Activated T-cell treated with anti-CD3 and anti-CD28 coated beads for 24 hours (primary cell): ENCODE measurements around the gene RHOBTB1.
"Not testable (repeated sequence)": the region's sequence is repeated elsewhere in the genome, so short reads cannot be mapped to it uniquely, and the experiment has no call there.

Source experiments
- DNase-seq: peaks from one replicate; pipeline ENCODE4 v3.0.0-alpha.2; 2020; ENCODE audit warnings: low read depth

The RHOBTB1 gene

GRCh38 chr10:60906825-60907224, 37.2 kb downstream of the RHOBTB1 start:
- not testable (repeated sequence) for DNase-seq

- no peak for DNase-seq
Observed at GRCh38 chr10:60906411-60906810, 37.6 kb downstream of the RHOBTB1 start.

- DNase-seq: no peak
Observed at GRCh38 chr10:60905580-60905979, 38.4 kb downstream of the RHOBTB1 start.

- no peak for DNase-seq
Observed at GRCh38 chr10:60903096-60903495, 40.9 kb downstream of the RHOBTB1 start.

GRCh38 chr10:60901561-60902235, 42.3 kb downstream of the RHOBTB1 start:
- DNase-seq: no peak

- DNase-seq: no peak
Observed at GRCh38 chr10:60899266-60899665, 44.7 kb downstream of the RHOBTB1 start.

GRCh38 chr10:60898321-60898720, 45.7 kb downstream of the RHOBTB1 start:
- no peak for DNase-seq

- no peak for DNase-seq
Observed at GRCh38 chr10:60896810-60897209, 47.2 kb downstream of the RHOBTB1 start.

GRCh38 chr10:60896033-60896432, 48.0 kb downstream of the RHOBTB1 start:
- DNase-seq: no peak

GRCh38 chr10:60894786-60895185, 49.2 kb downstream of the RHOBTB1 start:
- DNase-seq: no peak

- no peak for DNase-seq
Observed at GRCh38 chr10:60893231-60893630, 50.8 kb downstream of the RHOBTB1 start.

GRCh38 chr10:60892571-60892970, 51.4 kb downstream of the RHOBTB1 start:
- DNase-seq: no peak

- no peak for DNase-seq
Observed at GRCh38 chr10:60890811-60891210, 53.2 kb downstream of the RHOBTB1 start.

GRCh38 chr10:60883187-60883586, 60.8 kb downstream of the RHOBTB1 start:
- no peak for DNase-seq

- no peak for DNase-seq
Observed at GRCh38 chr10:60878224-60878623, 65.8 kb downstream of the RHOBTB1 start.

GRCh38 chr10:60877777-60878120, 66.2 kb downstream of the RHOBTB1 start:
- DNase-seq: no peak

GRCh38 chr10:60877061-60877776, 66.8 kb downstream of the RHOBTB1 start:
- DNase-seq: no peak

- no peak for DNase-seq
Observed at GRCh38 chr10:60873758-60874157, 70.2 kb downstream of the RHOBTB1 start.

GRCh38 chr10:60872451-60872850, 71.5 kb downstream of the RHOBTB1 start:
- DNase-seq: no peak

GRCh38 chr10:60871215-60871614, 72.8 kb downstream of the RHOBTB1 start:
- DNase-seq: no peak

- no peak for DNase-seq
Observed at GRCh38 chr10:60870803-60871202, 73.2 kb downstream of the RHOBTB1 start.

- DNase-seq: no peak
Observed at GRCh38 chr10:60870416-60870728, 73.6 kb downstream of the RHOBTB1 start.

- no peak for DNase-seq
Observed at GRCh38 chr10:60869652-60870415, 74.2 kb downstream of the RHOBTB1 start.
